ENCODE measurements around the gene ST8SIA2.

Gene ST8SIA2

DNA sequence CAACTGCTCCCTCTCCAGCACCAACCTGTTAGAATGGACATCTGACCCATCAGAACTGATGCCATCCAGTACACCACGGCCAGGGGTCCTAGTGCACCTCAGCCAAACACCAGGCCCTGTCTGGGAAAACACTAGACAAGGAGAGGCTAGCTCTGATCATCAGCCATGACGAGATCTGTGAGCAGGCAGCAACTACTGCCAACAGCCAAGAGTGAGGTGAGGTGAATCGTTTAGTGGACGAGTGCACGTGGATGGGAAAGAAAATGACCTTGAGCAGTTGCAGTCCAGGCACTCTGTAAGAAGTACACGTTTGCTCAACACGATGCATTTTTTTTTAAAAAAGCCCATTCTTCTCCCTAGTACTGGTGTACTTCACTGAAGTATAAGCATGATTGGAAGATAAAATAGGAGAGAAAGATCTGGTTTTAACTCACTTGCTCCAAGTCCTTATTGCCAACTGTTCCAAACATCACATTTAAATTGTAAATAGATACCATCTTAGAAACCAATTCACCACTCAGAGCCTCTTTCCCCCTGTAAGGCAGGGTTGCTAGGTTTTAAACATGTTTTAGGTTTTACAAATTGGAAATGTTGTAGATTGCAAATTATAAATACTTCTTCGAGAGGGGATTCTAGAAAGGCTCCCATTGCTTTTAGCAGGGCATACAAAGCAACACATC is 5.7 kb downstream of the ST8SIA2 start:
- no peak for DNase-seq (ENCODE audit: low read depth)

GRCh38 chr15:92400573-92400972 is 6.9 kb downstream of the ST8SIA2 start:
- no peak for DNase-seq (ENCODE audit: low read depth)

DNA sequence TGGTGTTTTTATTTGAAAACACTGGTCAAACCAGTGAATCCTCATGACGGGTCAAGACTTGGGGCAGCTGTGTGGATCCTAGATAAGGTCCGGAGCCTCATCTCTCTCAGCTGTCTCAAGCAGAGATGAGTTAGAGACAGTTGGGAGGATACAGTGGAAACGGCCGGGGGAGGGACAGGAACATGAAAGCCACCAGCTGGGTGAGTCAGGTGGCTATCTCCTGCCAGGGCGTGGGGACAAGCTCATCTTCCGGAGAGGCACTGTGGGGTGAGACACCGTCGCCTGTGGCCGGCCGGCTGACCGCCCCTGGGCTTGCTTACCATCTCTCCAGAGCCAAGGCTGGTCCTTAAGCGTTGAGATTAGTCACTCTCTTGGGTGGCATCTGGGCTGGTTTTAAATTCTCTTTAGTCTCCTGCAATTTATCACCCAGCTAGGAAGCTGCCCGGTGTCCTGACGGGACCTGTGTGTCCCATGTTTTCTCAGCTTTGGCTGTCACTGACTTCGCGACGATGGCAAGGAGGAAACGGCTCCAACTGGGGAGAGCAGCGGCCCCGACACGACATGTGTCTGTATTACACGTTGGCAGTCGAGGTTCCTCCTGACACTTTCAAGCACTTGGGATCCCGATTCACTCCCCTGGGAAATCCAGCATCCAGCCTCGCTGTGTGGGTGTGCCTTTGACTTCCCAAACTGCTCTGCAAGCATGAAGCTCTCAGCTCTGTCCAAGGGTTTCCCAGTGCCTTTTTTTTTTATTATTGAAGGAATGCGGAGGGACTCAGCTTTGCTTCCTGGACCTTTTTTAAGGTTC is 7.5 kb downstream of the ST8SIA2 start:
- DNase-seq (ENCODE audit: low read depth) = no peak

DNA sequence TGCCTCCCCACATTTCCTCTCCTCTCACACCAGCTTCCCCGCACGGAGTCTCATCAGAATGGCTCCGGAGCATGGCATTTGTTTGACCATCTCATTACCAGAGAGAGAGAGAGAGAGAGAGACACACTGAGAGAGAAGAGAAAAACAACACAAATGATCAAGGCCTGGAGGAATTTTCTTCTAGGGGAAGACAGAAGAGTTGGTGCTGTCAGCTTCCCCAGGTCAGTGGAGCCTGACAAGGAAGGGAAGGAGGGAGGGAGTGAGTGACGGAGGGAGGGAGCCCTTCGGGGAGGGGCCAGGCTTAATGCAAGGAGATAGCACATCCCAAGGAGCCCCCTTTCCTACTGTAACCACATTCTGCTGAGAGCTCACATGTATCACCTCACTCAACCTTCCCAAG is 9.1 kb downstream of the ST8SIA2 start:
- no peak for DNase-seq (ENCODE audit: low read depth)

- no peak for DNase-seq (ENCODE audit: low read depth)
These were observed 12.3 kb downstream of the ST8SIA2 start for GRCh38 chr15:92405942-92406341.

- DNase-seq (ENCODE audit: low read depth) = no peak
These were observed 13.6 kb downstream of the ST8SIA2 start for GRCh38 chr15:92407321-92407720.

- no peak for DNase-seq (ENCODE audit: low read depth)
These were observed 14.2 kb downstream of the ST8SIA2 start for GRCh38 chr15:92407916-92408315.

DNA sequence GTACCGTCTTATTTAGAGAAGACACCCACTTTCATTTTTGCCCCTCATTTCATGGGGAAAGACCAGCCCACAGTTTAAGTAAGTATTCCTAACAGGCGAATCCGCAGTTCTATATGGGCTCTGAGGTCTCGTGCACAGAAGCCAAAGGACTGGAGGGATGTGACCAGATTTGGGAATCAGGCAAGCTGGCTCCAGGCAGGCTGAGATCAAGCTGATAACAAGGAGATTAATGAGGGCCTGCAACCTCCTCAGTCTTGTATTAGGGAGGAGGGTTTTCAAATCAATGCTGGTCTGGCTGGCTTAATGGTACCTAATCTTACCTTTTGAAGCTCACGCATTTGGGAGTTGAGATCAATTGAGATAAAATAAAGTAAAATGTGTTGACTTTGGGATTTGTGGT is 15.3 kb downstream of the ST8SIA2 start:
- no peak for DNase-seq (ENCODE audit: low read depth)

- no peak for DNase-seq (ENCODE audit: low read depth)
These were observed 15.8 kb downstream of the ST8SIA2 start for GRCh38 chr15:92409521-92409920.

DNA sequence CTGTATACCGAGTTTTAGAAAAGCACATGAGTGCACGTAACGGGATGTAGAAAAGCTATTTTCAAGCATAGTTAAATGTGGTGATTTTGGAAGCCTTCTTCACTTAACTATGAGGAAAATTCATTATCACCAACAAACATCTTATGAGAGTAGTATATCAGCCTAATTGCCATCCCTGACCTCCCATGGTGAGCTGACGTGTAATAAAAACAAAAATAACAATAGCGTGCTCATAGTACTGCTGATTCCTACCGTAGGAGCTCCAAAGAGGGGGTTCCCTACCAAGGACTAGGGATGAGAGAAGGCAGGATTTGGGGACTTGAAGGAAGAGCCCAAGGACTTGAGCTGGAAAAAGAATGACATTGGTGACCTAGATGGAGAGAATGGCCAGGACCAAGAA is 16.9 kb downstream of the ST8SIA2 start:
- no peak for DNase-seq (ENCODE audit: low read depth)

DNA sequence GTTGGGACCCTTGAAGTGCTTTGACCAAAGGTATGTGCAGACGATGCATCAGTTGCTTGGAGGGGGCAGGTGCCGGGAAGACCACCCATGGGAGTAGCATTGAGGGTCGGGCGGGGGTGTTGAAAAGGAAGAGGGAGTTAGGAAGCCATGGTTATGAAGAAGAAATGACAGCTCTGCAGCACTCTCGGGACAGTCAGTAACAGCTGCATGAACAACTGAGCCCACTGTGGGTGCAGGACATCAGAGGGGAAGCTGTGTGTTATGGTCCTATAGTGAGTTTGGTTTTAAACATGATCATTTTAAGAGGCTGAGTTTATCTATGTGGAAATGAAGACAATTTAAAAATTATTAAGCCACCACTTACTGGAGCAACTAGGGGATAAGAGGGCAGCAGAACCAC is 17.6 kb downstream of the ST8SIA2 start:
- DNase-seq (ENCODE audit: low read depth) = no peak

DNA sequence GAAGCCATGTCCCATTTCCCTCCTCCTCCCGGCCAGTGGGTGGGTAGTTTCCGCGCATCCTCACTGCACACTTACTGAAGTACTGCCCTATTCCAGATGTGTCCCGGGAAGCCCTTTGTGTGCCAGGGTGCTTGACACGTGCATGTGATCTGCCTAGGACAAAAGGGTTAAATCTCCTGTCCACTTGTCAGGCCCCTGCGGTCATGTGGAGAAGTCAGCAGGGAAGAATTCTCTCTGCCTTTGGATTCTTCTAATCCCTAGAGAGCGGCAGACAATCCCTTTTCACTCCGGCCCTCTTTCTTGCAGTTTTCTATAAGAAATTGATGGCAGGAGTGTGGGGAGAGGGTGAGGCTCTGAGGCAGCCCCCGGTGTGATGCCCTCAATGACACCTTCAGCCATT is 19.8 kb downstream of the ST8SIA2 start:
- DNase-seq (ENCODE audit: low read depth) = no peak

DNA sequence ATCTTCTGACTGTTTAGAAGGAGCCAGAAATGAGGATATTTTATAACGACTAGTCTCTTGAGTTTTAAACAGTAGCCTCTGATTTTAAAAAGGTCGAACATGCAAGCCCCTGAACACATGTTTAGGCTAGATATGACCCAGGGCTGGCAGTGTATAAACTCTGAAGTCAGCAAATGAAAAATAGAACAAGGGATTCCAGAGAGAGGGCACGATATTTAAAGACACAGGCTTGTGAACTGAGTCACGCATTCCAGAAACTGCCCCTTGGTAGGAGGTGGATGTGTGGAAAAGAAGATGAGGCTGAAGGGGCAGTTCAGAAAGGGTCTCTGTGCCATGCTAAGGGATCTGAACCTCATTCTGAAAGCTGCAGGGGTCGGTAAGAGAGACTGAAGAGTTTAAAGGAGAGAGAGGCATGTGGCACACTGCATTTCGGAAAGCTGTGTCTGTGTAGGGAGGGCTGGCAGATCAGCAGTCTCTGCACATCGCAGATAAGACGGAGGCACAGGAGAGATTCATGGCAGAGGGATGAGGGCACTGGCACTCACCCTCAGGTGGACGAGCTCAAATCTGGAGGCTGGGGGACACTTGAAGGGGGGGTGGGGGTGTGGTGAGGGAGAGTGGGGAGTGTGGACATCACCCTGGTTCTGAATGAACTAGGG is 22.1 kb downstream of the ST8SIA2 start:
- no peak for DNase-seq (ENCODE audit: low read depth)

GRCh38 chr15:92416557-92416956 is 22.9 kb downstream of the ST8SIA2 start:
- no peak for DNase-seq (ENCODE audit: low read depth)

GRCh38 chr15:92417716-92418115 is 24.0 kb downstream of the ST8SIA2 start:
- no peak for DNase-seq (ENCODE audit: low read depth)

DNA sequence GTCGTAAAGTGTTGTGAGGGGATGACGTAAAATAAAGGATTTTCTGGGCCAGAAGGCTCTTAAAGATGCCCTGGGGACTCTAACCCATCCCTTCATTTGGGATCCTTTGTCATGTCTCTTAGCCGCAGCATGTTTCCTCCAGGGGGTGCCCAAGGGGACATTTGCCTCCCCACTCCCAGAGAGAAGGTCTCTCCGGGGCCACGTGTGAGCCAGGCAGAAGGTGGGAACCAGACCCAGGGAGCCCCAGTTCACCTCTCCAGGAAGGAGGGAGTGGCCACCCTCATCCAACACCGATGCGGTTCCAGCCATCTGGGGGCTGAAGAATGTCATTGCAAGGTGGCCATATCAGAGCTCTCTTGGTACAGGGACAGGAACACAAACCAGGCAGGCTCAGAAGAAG is 25.2 kb downstream of the ST8SIA2 start:
- DNase-seq (ENCODE audit: low read depth) = no peak

DNA sequence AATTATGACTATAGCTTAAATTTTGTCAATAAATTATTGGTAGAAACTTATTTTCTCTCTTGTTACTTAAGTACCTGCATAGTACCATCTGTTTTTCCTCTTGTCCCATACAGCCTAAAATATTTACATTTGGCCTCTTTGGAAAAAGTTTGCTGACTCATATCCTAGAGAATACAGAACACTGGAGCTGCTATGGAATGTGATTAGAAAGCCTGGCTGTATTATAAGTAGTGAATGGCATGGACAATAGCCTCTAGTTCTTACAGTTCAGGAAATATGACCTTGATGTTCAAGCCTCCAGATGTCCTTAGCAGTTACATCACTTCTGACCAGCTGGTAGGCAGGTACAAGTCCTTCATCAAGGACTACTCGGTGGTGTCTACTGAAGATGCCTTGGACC is 28.3 kb downstream of the ST8SIA2 start:
- DNase-seq (ENCODE audit: low read depth) = no peak

- no peak for DNase-seq (ENCODE audit: low read depth)
These were observed 32.0 kb downstream of the ST8SIA2 start for GRCh38 chr15:92425578-92426225.

GRCh38 chr15:92429378-92430068 is 35.8 kb downstream of the ST8SIA2 start:
- DNase-seq (ENCODE audit: low read depth) = peak; percentile 16

DNA sequence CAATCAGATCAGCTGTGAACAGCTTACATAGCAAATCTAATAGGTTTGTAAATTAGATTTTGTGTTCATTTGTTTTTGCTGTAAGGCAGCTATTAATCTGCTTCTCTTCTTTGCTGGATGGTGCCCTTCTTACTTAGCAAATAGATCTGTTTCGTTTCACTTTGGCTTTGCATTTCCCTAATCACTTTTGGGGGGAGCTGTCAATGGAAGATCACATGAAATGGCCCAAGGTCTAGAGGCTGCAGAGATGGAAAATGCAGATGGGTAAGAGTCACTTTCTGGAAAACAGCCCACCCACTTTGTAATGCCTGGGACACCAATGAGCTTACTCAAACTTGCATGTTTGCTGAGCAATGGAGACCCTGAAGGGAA is 36.4 kb downstream of the ST8SIA2 start:
- DNase-seq (ENCODE audit: low read depth) = no peak

- DNase-seq (ENCODE audit: low read depth) = no peak
These were observed 41.5 kb downstream of the ST8SIA2 start for GRCh38 chr15:92435145-92435544.

DNA sequence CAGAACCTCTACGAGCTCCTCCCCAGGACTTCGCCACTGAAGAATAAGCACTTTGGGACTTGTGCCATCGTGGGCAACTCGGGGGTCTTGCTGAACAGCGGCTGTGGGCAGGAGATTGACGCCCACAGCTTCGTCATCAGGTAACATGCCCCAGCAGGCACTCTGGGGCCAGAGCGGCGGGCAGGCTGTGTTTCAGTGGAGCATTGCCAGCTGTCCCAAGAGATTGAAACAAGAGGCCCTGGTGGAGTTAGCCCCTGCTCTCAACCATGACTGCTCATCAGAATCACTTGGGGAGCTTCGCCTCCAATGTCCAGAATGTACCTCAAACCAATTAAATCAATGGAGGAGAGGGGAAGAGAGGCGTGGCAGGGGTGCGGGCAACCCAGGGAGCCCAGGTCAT is 44.8 kb downstream of the ST8SIA2 start:
- DNase-seq (ENCODE audit: low read depth) = no peak
